Measurements from ENCODE around the gene HDLBP.

Gene HDLBP

GRCh38 chr2:241316825-241317224, 1.4 kb upstream of the HDLBP start:
- Histone ChIP-seq H3K4me3 (replicated peaks; ENCODE audit: insufficient read depth, low read length) (peak overlapping the region; percentile 84), H3K27me3 (ENCODE audit: insufficient read depth, poor library complexity, severe bottlenecking) (no peaks in the 10 kb centered on the region), H3K27ac (replicated peaks) (peak overlapping the region; percentile 100)
- no peak for DNase-seq (ENCODE audit: low read depth in 1 of 2, low spot score in 1 of 2)
- TF ChIP-seq SPI1 (IDR thresholded peaks at IDR 0.05; ENCODE audit: borderline replicate concordance, low read depth) (no peak), REST (IDR thresholded peaks at IDR 0.05; ENCODE audit: insufficient replicate concordance, low read depth) (no peak), GABPA (IDR thresholded peaks at IDR 0.05; ENCODE audit: low read depth) (no peak)

- peak within 1 kb of the TSS; percentile 84 for H3K4me3 ChIP-seq (replicated peaks; ENCODE audit: insufficient read depth, low read length)
- TF ChIP-seq SPI1 (IDR thresholded peaks at IDR 0.05; ENCODE audit: borderline replicate concordance, low read depth) (no peak; the same call in 1 of the 2 replicates), REST (IDR thresholded peaks at IDR 0.05; ENCODE audit: insufficient replicate concordance, low read depth) (no peak), GABPA (IDR thresholded peaks at IDR 0.05; ENCODE audit: low read depth) (no peak), CTCF (IDR thresholded peaks at IDR 0.05; ENCODE audit: insufficient read depth, low read length) (no peak), POLR2AphosphoS5 (IDR thresholded peaks at IDR 0.05; ENCODE audit: low read depth) (no peak)
- peak within 1 kb of the TSS; percentile 100 for H3K27ac ChIP-seq (replicated peaks)
- peak in 1 of 2 experiments; percentile 64 for DNase-seq (ENCODE audit: low read depth in 1 of 2, low spot score in 1 of 2)
- no peaks in the 10 kb centered on the region for H3K27me3 ChIP-seq (ENCODE audit: insufficient read depth, poor library complexity, severe bottlenecking)
Observed at GRCh38 chr2:241315879-241316631, 583 bp upstream of the HDLBP start, which contains the start of gene SEPTIN2. Gene SEPTIN2 (plus strand): TSS chr2:241315925. CDS start chr2:241324233, 8,308 bp downstream.

GRCh38 chr2:241314226-241315092, 1.0 kb downstream of the HDLBP start:
- no peaks in the 10 kb centered on the region for H3K27me3 ChIP-seq (ENCODE audit: insufficient read depth, poor library complexity, severe bottlenecking)
- peak in 1 of 2 experiments; percentile 55 for DNase-seq (ENCODE audit: low read depth in 1 of 2, low spot score in 1 of 2)
- peak overlapping the region; percentile 100 for H3K27ac ChIP-seq (replicated peaks)
- TF ChIP-seq REST (IDR thresholded peaks at IDR 0.05; ENCODE audit: insufficient replicate concordance, low read depth) (no peak), POLR2AphosphoS5 (IDR thresholded peaks at IDR 0.05; ENCODE audit: low read depth) (no peak; the same call in 1 of the 2 replicates), CTCF (IDR thresholded peaks at IDR 0.05; ENCODE audit: insufficient read depth, low read length) (no peak), SPI1 (IDR thresholded peaks at IDR 0.05; ENCODE audit: borderline replicate concordance, low read depth) (no peak), GABPA (IDR thresholded peaks at IDR 0.05; ENCODE audit: low read depth) (no peak)
- peak overlapping the region; percentile 62 for H3K4me3 ChIP-seq (replicated peaks; ENCODE audit: insufficient read depth, low read length)

All from HL-60 (cell line).